CD4-positive, alpha-beta T cell treated with Interleukin-6 for 4 hours (primary cell): ENCODE results near the gene NEO1.
A peak's percentile ranks its signal among the peaks of the same experiment; 100 is the strongest.
"Not testable (repeated sequence)": the region's sequence is repeated elsewhere in the genome, so short reads cannot be mapped to it uniquely, and the experiment has no call there.

Experiments
- DNase-seq: peaks from one replicate; pipeline ENCODE4 v3.0.0-alpha.2; 2020; ENCODE audit warnings: mixed read lengths

Gene NEO1

GRCh38 chr15:73212424-73212823 lies 160.2 kb downstream of the NEO1 start:
- DNase-seq: no peak

- not testable (repeated sequence) for DNase-seq
Observed at GRCh38 chr15:73221450-73221849, 169.2 kb downstream of the NEO1 start.

- DNase-seq: peak; percentile 36
Observed at GRCh38 chr15:73225358-73226015, 173.2 kb downstream of the NEO1 start.

- DNase-seq: no peak
Observed at GRCh38 chr15:73226093-73226814, 174.0 kb downstream of the NEO1 start.

GRCh38 chr15:73227433-73228056 lies 175.3 kb downstream of the NEO1 start:
- no peak for DNase-seq

GRCh38 chr15:73228128-73228646 lies 175.9 kb downstream of the NEO1 start:
- no peak for DNase-seq

- DNase-seq: no peak
Observed at GRCh38 chr15:73231661-73232419, 179.6 kb downstream of the NEO1 start.

GRCh38 chr15:73232776-73233175 lies 180.5 kb downstream of the NEO1 start:
- no peak for DNase-seq

- no peak for DNase-seq
Observed at GRCh38 chr15:73233623-73234022, 181.4 kb downstream of the NEO1 start.

GRCh38 chr15:73237910-73238309 lies 185.6 kb downstream of the NEO1 start:
- no peak for DNase-seq

GRCh38 chr15:73239564-73240215 lies 187.4 kb downstream of the NEO1 start:
- DNase-seq: no peak

GRCh38 chr15:73240866-73241499 lies 188.7 kb downstream of the NEO1 start:
- DNase-seq: peak; percentile 70

- DNase-seq: peak; percentile 9
Observed at GRCh38 chr15:73244333-73244732, 192.1 kb downstream of the NEO1 start.

GRCh38 chr15:73246439-73246838 lies 194.2 kb downstream of the NEO1 start:
- DNase-seq: no peak

GRCh38 chr15:73246898-73247297 lies 194.6 kb downstream of the NEO1 start:
- no peak for DNase-seq

GRCh38 chr15:73247331-73247730 lies 195.1 kb downstream of the NEO1 start:
- no peak for DNase-seq

- DNase-seq: no peak
Observed at GRCh38 chr15:73249499-73249898, 197.2 kb downstream of the NEO1 start.

- DNase-seq: no peak
Observed at GRCh38 chr15:73254598-73254997, 202.3 kb downstream of the NEO1 start.

GRCh38 chr15:73258271-73259108 lies 206.2 kb downstream of the NEO1 start:
- DNase-seq: no peak

GRCh38 chr15:73264881-73265280 lies 212.6 kb downstream of the NEO1 start:
- DNase-seq: no peak

GRCh38 chr15:73265536-73266153 lies 213.4 kb downstream of the NEO1 start:
- DNase-seq: peak; percentile 48
